KMS-11 (cell line): Measurements from ENCODE around the gene PVALB.

ENCODE experiments used
- H2AFZ ChIP-seq: fragments of 200-600 bp; sonication (generic); 2 replicates; pipeline ENCODE4 v1.6.1; 2016; ENCODE audit warnings: antibody characterized with exemption, mixed run types, low read depth
- H3K27ac ChIP-seq: fragments of 200-600 bp; sonication (generic); 2 replicates; pipeline ENCODE4 v1.6.1; 2016; ENCODE audit warnings: mild to moderate bottlenecking, mixed run types
- H3K27me3 ChIP-seq: fragments of 200-600 bp; sonication (generic); 2 replicates; pipeline ENCODE4 v1.6.1; 2017; ENCODE audit warnings: mild to moderate bottlenecking, low read depth, mixed run types, moderate library complexity; ENCODE audit not compliant: insufficient read depth
- H3K36me3 ChIP-seq: fragments of 200-600 bp; sonication (generic); 2 replicates; pipeline ENCODE4 v1.6.1; 2017; ENCODE audit warnings: mild to moderate bottlenecking, mixed run types; ENCODE audit not compliant: insufficient read depth
- H3K4me1 ChIP-seq: fragments of 200-600 bp; sonication (generic); 2 replicates; pipeline ENCODE4 v1.6.1; 2016; ENCODE audit warnings: mild to moderate bottlenecking, low read depth, mixed run types; ENCODE audit not compliant: poor library complexity, severe bottlenecking
- H3K4me2 ChIP-seq: fragments of 200-600 bp; sonication (generic); 2 replicates; pipeline ENCODE4 v1.7.0; 2016; ENCODE audit warnings: mild to moderate bottlenecking, mixed run types
- H3K4me3 ChIP-seq: fragments of 200-600 bp; sonication (generic); IDR thresholded peaks from 2 replicates; pipeline ENCODE4 v1.6.1; 2017; ENCODE audit warnings: low read depth, low read length, mixed read lengths; ENCODE audit not compliant: insufficient read depth
- H3K79me2 ChIP-seq: fragments of 200-600 bp; sonication (generic); 2 replicates; pipeline ENCODE4 v1.6.1; 2016; ENCODE audit warnings: low read depth, mixed run types; ENCODE audit not compliant: insufficient read depth
- H3K9ac ChIP-seq: fragments of 200-600 bp; sonication (generic); 2 replicates; pipeline ENCODE4 v1.6.1; 2016; ENCODE audit warnings: mild to moderate bottlenecking, mixed run types
- H4K20me1 ChIP-seq: fragments of 200-600 bp; sonication (generic); 2 replicates; pipeline ENCODE4 v1.6.1; 2016; ENCODE audit warnings: mild to moderate bottlenecking, mixed run types; ENCODE audit not compliant: insufficient read depth
- CTCF ChIP-seq: fragments of 200-600 bp; sonication (generic); conservative IDR thresholded peaks from 2 replicates; pipeline ENCODE4 v1.6.1; 2017; ENCODE audit warnings: low read depth, mild to moderate bottlenecking, antibody characterized with exemption, low read length, moderate library complexity, mixed read lengths

Gene PVALB

GRCh38 chr22:36787204-36787988 lies 29.4 kb downstream of the PVALB start:
- Histone ChIP-seq H3K27me3 (peaks cover 92% of the 10 kb centered on the region), H4K20me1 (no peaks in the 10 kb centered on the region), H3K4me3 (no peak overlapping the region), H3K36me3 (no peaks in the 10 kb centered on the region), H3K79me2 (no peaks in the 10 kb centered on the region), H3K4me2 (no peak overlapping the region), H3K27ac (no peak overlapping the region), H3K9ac (no peak overlapping the region), H3K4me1 (no peaks in the 10 kb centered on the region), H2AFZ (no peak overlapping the region)
- no peak for TF ChIP-seq CTCF

GRCh38 chr22:36783743-36784142 lies 33.1 kb downstream of the PVALB start:
- no peaks in the 10 kb centered on the region for H3K4me1 ChIP-seq
- H3K36me3 ChIP-seq, result no peaks in the 10 kb centered on the region
- no peak overlapping the region for H2AFZ ChIP-seq
- H3K79me2 ChIP-seq, result no peaks in the 10 kb centered on the region
- no peak for TF ChIP-seq CTCF
- H3K27me3 ChIP-seq, result peaks cover 74% of the 10 kb centered on the region
- no peak overlapping the region for H3K4me3 ChIP-seq
- no peak overlapping the region for H3K27ac ChIP-seq
- no peak overlapping the region for H3K9ac ChIP-seq
- no peaks in the 10 kb centered on the region for H4K20me1 ChIP-seq
- no peak overlapping the region for H3K4me2 ChIP-seq

GRCh38 chr22:36781656-36782627 lies 34.9 kb downstream of the PVALB start:
- Histone ChIP-seq H3K4me2 (no peak overlapping the region), H3K9ac (no peak overlapping the region), H4K20me1 (no peaks in the 10 kb centered on the region), H3K36me3 (no peaks in the 10 kb centered on the region), H3K4me1 (no peaks in the 10 kb centered on the region), H3K79me2 (no peaks in the 10 kb centered on the region), H3K4me3 (no peak overlapping the region), H3K27me3 (peaks cover 70% of the 10 kb centered on the region), H2AFZ (peak overlapping the region; percentile 13; the same call in 1 of the 2 replicates), H3K27ac (no peak overlapping the region)
- peak; percentile 81 for TF ChIP-seq CTCF

- H4K20me1 ChIP-seq, result no peaks in the 10 kb centered on the region
- no peaks in the 10 kb centered on the region for H3K36me3 ChIP-seq
- H2AFZ ChIP-seq, result no peak overlapping the region
- no peak for TF ChIP-seq CTCF
- no peaks in the 10 kb centered on the region for H3K79me2 ChIP-seq
- no peak overlapping the region for H3K9ac ChIP-seq
- no peak overlapping the region for H3K27ac ChIP-seq
- peaks cover 12% of the 10 kb centered on the region for H3K4me1 ChIP-seq
- H3K27me3 ChIP-seq, result peaks cover 36% of the 10 kb centered on the region
- no peak overlapping the region for H3K4me3 ChIP-seq
- no peak overlapping the region for H3K4me2 ChIP-seq
These were observed 38.8 kb downstream of the PVALB start for GRCh38 chr22:36778020-36778419.
